SU-DHL-6 (cell line): ENCODE data around the gene TNP2.

Experiments
- CTCF ChIP-seq: fragments of 200-600 bp; sonication (generic); IDR thresholded peaks from one replicate; pipeline ENCODE4 v1.5.1; 2017; ENCODE audit warnings: antibody characterized with exemption, mild to moderate bottlenecking, low read length, moderate library complexity; ENCODE audit not compliant: insufficient read depth, poor library complexity, severe bottlenecking
- EZH2phosphoT487 ChIP-seq: fragments of 200-600 bp; sonication (generic), shearing (Covaris generic); conservative IDR thresholded peaks from 2 replicates; pipeline ENCODE4 v1.6.1; 2018; ENCODE audit warnings: mild to moderate bottlenecking, antibody characterized with exemption, low read length, moderate library complexity, mixed read lengths

GRCh38 chr16:11316331-11317015 is 47.3 kb upstream of the TNP2 start:
- TF ChIP-seq EZH2phosphoT487 (no peak), CTCF (no peak)
